Measurements from ENCODE around the gene ADK.

- no peak for TF ChIP-seq CTCF (IDR thresholded peaks at IDR 0.05; ENCODE audit: insufficient read depth, low read length)
- no peak for TF ChIP-seq POLR2AphosphoS5 (IDR thresholded peaks at IDR 0.05; ENCODE audit: low read depth)
- no peak for TF ChIP-seq REST (IDR thresholded peaks at IDR 0.05; ENCODE audit: insufficient replicate concordance, low read depth)
- no peak for TF ChIP-seq SPI1 (IDR thresholded peaks at IDR 0.05; ENCODE audit: borderline replicate concordance, low read depth)
These were observed 87.5 kb downstream of the ADK start for GRCh38 chr10:74238516-74238915.

All from HL-60 (cell line).